HEK293 (cell line): ENCODE data around the gene RFLNA.

ENCODE experiments used
- CTCF ChIP-seq: fragments of 450-650 bp; formaldehyde crosslinking; IDR thresholded peaks from 2 replicates; pipeline ENCODE4 v1.5.1; 2016; ENCODE audit warnings: missing biosample characterization, missing genetic modification characterization
- ZNF18 ChIP-seq: fragments of 450-650 bp; formaldehyde crosslinking; IDR thresholded peaks from 2 replicates; pipeline ENCODE4 v1.5.1; 2016; ENCODE audit warnings: missing biosample characterization, missing genetic modification characterization
- ZNF19 ChIP-seq: fragments of 450-650 bp; formaldehyde crosslinking; IDR thresholded peaks from 2 replicates; pipeline ENCODE4; 2016; ENCODE audit warnings: missing biosample characterization, missing genetic modification characterization, low read depth
- ZNF214 ChIP-seq: fragments of 450-650 bp; formaldehyde crosslinking; IDR thresholded peaks from 2 replicates; pipeline ENCODE4 v1.5.1; 2017; ENCODE audit warnings: missing biosample characterization, mild to moderate bottlenecking, missing genetic modification characterization, borderline replicate concordance

GRCh38 chr12:124352839-124353238 lies 57.9 kb downstream of the RFLNA start:
- TF ChIP-seq ZNF214 (tag by site-specific recombination) (no peak), CTCF (tag by site-specific recombination) (no peak), ZNF19 (tag by site-specific recombination) (no peak), ZNF18 (tag by site-specific recombination) (no peak)
